Iris pigment epithelial cell (primary cell): ENCODE results near the gene ZNF786.
"Not testable (repeated sequence)": the region's sequence is repeated elsewhere in the genome, so short reads cannot be mapped to it uniquely, and the experiment has no call there.

ENCODE experiments used
- DNase-seq: peaks from one replicate; pipeline ENCODE4 v3.0.0-alpha.2; 2011; ENCODE audit warnings: low read depth

The ZNF786 gene

DNA sequence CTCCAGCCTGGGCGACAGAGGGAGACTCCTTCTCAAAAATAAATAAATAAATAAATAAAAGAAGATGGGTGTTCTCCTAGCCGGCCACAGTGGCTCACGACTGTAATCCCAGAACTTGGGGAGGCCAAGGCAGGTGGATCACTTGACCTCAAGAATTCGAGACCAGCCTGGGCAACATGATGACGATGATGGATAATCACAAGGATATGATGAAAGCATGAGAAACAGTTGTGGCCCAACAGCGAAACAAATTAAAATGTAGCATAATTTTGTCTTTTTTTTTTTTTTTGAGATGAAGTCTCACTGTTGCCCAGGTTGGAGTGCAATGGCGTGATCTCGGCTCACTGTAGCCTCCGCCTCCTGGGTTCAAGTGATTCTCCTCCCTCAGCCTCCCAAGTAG is 12.9 kb downstream of the ZNF786 start:
- no peak for DNase-seq

DNA sequence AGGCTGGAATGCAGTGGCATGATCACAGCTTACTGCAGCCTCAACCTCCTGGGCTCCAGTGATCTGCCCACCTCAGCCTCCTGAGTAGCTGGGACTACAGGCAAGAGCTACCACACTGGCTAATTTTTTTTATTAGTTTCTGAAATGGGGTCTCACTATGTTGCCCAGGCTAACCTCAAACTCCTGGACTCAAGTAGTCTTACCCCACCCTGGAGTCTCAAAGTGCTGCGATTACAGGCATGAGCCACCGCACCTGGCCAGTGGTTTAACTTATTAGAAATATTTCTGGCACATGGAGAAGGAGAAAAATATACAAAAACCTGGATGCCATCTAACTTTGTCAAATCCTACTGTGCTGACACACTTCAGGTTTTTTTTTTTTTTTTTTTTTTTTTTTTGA is 15.2 kb downstream of the ZNF786 start:
- DNase-seq: no peak

DNA sequence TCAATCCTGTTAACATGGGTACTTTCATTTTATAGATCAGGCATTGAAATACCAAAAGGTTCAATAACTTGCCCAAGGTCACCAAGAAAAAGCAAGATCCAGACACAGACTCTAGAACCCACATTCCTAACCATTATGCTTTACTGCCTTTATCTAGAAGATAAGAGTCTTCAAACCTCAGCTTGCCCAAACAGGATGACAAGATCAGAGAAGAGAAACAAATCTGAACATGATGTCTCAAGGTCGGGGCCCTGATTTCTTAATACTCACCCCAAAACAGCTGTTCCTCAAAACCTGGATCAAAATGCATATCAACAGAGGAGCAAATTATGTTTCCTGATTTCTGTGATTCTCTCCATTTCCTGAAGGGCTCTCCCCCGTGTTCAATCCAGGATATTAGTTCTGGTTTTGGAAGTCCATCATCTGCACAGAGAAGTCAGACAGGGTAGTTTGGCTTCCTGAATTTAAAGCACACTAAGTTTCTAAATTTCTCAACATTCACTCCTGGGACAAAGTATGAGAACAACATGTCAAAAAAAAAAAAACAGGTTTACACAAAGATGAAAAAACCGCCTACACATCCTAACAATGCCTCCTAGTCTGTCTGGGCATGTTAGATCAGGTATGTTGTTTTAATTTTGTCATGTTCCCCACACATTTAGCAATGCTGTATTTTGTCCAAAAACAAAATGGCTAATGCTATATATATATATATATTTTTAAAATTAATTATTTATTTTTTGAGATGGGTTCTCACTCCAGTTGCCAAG is 16.2 kb downstream of the ZNF786 start:
- DNase-seq: no peak

DNA sequence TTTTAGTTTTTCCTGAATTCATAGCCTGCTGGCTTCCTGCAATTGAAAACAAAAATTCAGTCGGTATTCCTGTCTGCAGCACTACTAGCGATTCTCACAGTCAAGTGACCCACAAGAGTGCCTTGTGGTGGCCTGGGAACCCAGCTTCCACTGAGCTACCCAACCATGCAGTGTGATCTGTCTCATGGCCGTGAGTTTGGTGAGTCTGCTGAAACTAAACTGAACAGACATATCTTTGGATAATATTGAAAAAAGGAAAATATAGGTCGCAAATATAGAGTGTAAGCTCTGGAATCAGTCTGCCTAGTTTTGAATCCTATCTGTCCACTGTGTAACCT is 18.1 kb downstream of the ZNF786 start:
- DNase-seq: no peak

DNA sequence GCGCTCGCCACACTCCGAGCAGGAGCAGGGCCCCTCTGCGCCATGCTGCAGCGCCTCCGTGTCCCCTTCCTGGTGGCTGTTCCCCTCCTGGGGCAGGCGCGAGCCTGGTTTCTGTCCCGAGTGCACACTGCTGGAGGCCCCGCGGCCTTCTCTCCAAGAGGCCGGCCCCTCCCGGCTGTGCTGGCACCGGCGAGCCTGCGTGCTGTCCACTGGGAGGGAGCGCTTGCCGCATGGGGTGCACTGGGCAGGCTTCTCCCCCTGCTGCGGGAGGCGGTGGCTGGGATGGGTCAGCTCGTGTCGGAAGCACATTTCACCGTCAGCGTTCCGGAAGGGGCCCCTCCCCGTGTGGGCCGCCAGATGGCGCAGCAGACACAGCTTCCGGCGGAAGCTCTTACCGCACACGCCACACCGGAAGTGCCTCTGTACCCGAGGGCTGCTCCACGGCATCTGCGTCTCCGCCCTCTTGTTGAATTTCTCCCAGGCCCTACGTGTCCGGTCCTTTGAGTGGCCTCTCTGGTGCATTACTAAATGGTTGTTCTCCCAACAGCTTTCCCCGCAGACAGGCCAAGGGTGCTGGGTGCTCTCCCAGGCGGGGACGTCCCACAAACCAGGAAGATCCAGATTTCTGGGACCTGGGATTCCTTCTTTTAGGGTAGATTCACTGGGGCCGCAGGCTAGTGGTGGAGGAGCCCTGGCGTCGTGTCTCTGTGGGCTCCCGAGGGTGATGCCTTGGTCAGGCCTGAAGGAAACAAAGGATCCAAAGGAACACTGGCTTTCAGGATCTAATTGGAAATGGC is 18.7 kb downstream of the ZNF786 start:
- no peak for DNase-seq

DNA sequence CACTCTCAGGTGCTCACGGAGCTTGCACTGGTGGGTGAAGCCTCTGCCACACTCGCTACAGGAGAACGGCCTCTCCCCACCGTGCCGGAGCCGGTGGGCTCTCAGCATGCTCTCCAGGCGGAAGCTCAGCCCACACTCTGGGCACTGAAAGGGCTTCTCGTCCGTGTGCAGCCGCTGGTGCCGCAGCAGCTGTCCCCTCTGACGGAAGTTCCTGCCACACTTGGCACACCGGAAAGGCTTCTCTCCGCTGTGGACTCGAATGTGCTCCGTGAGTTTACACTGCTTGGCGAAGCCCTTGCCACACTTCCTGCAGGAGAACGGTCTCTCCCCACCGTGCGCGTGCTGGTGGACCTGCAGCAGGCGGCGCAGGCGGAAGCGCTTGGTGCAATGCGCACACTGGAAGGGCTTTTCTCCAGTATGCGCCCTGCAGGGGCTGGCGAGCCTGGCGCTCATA is 19.3 kb downstream of the ZNF786 start:
- no peak for DNase-seq

DNA sequence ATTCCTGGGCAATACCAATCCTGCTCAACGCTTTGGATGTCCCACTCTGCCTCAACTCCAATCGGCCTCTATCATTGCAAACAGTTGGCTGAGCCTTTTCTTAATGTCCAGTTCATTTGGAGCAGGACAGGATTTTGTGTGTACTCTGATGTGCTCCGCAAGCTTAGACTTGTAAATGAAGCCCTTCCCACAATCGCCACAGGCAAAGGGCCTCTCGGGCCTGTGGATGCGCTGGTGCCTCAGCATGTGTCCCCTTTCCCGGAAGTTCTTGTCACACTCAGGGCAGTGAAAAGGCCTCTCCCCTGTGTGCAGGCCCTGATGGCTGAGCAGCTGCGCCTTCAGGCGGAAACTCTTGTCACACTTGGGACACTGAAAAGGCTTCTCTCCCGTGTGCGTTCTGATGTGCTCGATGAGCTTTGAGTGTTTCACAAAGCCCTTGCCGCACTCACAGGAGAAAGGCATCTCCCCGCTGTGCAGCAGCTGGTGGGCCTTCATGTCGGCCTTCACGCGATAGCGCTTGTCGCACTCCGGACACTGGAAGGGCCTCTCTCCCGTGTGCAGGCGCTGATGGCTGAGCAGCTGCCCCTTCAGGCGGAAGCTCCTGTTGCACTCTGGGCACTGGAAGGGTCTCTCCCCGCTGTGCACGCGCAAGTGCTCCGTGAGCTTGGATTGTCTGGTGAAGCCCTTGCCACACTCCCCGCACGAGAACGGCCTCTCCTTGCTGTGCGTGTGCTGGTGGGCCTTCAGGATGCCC is 20.0 kb downstream of the ZNF786 start:
- no peak for DNase-seq

DNA sequence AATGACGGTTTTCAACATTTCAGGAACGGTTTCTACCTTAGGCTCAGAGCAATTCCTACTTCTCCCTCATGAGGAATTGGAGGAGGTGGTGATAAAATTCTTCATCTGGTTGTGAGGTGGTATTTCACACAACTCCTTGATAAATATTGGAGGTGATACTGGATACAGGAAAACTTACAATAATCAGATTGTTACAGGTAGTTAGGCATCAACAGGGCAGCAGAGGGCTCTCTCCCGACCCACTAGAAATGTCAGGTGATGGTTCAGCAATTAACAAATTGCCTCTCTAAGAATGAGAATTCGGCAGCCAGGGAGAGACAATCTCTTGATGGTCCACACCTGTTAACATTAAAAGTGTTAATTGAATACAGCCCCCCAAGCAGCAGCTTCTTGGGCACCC is 22.6 kb downstream of the ZNF786 start:
- no peak for DNase-seq

DNA sequence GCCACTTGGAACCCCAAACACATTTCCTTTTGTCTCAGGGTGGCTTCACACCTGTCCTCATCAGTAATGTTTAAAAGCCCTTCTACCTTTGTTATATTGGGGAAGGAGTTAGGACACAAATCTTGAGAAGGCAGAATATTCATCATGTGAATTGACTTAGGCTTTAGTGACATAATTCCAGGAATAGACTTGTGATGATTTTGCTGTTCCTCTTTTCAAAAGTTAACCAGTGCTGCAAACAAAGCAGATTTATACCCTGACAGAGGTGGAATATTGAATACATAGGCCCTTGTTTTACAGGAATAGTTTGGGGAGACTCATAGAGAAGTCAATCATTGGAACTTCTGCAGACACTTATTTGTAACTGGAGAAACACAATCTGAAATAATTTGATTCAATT is 27.0 kb downstream of the ZNF786 start:
- no peak for DNase-seq

DNA sequence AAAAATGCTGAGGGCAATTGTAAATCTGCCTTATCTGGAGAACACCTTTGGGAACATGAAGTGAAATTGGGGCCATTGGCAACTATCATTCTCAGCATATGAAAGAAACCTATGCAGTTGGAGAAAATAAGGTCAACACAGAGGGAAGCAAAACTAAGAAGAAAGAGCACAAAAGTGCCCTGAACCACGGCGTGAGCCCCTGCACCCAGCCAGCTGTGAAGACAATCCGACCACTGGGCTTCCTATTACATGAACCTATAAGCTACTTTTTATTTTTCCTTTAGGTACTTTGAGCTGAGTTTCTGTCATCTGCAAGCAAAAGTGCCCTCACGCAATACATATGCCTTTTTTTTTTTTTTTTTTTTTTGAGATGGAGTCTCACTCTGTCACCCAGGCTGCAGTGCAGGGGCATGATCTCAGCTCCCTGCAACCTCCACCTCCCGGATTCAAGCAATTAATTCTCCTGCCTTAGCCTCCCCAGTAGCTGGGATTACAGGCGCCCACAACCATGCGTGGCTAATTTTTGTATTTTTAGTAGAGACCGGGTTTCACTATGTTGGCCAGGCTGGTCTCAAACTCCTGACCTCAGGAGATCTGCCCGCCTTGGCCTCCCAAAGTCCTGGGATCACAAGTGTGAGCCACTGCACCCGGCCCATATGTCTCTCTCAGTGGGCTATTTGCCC is 28.2 kb downstream of the ZNF786 start:
- DNase-seq: not testable (repeated sequence)

DNA sequence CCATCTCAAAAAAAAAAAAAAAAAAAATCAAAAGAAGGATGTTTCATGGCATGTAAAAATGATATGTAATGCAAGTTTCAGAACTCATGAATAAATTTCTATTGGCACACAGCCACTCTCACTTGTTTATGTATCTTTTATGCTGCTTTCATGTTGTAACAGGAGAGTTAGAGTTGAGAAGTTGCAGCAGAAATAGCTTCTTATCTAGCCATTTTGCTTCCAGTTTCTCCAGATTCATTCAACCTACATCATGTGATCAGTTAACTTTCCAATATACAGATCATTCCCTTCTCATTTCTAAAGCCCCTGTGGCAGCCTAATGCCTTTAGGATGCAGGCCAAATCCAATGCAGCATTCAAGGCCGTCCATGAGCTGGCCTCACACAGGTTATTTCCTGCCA is 30.4 kb downstream of the ZNF786 start:
- DNase-seq: peak; percentile 59

DNA sequence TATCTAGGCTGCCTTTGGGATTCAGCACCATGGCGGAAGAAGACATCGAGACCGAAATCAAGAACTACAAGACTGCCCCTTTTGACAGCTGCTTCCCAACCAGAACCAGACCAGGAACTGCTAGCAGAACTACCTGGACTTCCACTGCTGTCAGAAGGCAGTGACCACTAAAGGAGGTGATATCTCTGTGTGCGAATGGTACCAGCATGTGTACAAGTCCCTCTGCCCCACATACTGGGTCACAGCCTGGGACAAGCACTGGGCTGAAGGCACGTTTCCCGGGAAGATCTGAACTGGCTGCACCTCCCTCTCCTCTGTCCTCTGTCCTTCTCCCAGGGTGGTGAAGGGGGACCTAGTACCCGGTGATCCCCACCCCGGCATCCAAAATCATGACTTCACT is 36.6 kb downstream of the ZNF786 start:
- DNase-seq: no peak

DNA sequence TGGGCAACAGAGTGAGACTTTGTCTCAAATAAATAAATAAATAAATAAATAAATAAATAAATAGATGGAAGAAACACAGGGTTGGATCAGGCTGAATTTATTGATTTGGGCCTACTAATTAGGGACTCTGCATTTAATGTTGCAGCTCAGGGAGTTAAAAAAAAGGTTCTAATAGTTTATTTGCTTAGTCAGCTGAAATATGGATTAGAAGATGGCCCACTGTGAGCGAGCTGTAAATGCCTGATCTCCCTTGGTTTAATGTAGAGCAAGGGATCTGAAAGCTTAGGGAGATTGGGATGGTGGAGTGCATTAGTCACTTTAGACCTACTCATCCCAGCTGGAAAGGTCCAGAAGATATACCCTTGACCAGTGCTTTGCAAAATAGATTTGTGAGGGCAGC is 37.1 kb downstream of the ZNF786 start:
- DNase-seq: no peak

DNA sequence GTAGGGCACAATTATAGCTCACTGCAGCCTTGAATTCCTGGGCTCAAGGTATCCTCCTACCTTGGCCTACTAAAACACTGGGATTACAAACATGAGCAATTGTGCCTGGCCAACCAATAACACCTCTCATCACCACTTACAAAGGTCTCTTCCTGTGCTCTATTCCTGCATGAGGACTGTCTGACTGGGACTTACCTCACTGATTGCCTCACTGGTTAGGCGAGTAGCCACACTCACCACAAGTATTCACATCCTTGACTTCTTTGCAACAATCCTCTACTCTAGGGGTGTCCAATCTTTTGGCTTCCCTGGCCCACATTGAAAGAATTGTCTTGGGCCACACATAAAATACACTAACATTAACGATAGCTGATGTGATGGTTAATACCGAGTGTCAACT is 39.6 kb downstream of the ZNF786 start:
- peak; percentile 63 for DNase-seq

DNA sequence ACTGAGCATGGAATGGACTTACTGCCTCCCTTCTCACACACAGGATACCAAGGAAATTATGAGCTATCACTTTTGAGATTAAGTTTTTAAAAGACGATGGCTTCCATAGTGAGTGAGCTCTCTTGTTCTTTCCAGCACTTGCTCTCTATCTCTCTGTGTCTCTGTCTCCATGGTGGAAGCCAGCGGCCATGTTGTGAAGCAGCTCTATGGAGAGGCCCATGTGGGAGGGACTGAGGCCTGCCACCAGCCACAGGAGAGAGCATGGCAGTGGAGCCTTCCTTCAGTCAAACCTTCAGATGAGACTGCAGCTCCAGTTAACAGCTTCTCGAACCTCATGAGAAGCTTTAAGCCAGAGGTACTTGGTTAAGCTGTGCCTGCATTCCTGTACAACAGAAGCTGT is 41.7 kb downstream of the ZNF786 start:
- no peak for DNase-seq

DNA sequence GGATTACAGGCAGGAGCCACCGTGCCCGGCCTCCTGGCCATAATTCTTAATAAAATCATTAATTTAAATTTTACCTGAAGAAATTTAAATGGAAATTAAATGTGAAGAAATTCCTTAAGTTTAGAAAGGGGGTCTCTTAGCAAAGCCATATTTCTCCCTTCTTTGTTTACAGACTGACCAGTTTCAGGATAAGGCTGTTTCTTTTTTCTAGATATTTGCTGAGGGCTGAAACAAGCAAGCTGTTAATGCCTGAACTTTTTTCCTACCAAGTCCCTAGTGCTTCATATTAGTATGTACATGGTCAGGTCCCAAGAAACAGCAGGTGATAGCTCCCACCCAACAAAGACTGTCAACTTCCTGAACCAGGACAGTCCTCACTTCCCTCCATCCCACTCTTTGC is 44.1 kb downstream of the ZNF786 start:
- DNase-seq: no peak

DNA sequence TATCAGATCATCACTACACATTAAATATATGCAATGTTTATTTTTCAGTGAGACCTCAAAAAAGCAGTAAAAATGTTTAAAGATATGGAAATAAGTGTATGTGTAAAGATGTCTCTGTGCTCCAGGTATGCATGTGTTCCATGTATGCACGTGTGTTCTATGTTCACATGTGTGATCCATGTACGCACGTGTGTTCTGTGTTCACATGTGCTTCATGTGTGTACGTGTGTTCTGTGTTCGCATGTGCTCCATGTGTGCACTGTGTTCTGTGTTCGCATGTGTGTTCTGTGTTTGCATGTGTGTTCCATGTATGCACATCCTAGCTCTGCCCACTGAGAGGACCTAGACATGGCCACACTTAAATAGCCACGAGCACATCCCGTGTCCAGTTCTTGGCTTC is 46.6 kb downstream of the ZNF786 start:
- DNase-seq: no peak

DNA sequence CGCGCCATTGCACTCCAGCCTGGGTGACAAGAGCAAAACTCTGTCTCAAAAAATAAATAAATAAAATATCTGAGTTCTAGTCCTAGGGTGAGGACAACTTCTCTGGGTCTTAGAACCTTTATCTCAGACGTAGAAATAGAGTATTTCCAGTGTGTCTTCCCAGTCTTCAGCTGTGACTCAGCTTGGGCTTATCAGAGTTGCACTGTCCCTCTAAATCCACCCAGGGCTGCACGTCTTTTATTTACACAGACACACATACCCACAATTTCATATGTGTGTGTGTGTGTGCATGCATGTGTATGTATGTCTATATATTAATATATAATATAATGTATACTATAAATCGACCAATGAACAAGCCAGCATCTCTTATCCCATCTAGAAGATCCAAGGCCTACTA is 49.2 kb downstream of the ZNF786 start:
- no peak for DNase-seq

DNA sequence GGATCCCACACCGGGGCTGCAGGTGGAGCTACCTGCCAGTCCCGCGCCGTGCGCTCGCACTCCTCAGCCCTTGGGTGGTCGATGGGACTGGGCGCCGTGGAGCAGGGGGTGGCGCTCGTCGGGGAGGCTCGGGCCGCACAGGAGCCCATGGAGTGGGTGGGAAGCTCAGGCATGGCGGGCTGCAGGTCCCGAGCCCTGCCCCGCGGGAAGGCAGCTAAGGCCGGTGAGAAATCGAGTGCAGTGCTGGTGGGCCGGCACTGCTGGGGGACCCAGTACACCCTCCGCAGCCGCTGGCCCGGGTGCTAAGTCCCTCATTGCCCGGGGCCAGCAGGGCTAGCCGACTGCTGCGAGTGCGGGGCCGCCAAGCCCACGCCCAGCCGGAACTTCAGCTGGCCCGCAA is 51.9 kb downstream of the ZNF786 start:
- not testable (repeated sequence) for DNase-seq

DNA sequence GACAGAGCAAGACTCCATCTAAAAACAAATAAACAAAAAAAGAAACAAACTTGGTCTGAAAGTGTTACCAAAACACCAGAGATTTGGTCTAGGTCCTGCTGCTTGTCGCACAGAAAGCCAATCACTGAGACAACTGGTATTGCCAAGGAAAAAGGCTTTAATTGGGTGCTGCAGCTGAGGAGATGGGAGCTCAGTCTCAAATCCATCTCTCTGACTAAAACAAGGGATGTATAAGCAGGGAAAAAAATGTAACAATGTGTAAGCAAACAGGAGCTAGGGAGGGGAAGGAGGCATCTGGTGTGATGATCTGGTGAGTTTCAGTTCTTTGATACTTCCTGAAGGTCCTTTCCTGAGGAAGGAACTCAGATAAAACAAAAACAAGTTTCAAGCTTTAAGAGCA is 53.8 kb downstream of the ZNF786 start:
- DNase-seq: no peak

DNA sequence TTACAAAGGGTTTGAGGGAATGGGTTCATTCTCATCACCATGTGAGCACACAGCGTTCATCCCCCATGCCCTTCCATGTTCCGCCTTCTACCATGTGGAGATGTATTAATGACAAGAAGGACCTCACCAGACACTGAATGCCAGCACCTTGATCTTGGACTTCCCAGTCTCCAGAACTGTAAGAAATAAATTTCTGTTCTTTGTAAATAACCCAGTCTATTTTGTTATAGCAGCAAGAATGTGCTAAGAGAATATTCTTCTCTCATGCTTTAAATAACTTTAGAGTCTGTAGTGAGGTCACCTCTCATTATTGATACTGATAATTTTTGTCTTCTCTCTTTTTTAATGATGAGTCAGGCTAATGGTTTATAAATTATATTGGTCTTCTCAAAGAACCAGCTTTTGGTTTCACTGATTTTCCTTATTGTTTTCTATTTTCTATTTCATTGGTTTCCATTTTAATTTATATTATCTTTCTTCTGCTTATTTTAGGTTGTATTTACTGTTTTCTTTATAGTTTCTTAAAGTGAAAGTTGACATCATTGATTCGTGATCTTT is 59.1 kb downstream of the ZNF786 start:
- DNase-seq: no peak

DNA sequence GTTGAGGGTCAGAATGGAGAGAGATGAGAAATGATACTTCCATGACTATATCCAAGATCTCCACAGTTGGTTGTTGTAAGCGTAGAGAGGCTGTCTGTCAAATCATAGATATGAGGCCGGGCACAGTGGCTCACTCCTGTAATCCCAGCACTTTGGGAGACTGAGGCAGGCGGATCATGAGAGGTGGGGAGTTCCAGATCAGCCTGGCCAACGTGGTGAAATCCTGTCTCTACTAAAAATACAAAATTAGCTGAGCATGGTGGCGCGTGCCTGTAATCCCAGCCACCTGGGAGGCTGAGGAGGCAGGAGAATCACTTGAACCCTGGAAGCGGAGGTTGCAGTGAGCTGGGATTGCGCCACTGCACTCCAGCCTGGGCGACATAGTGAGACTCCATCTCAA is 60.1 kb downstream of the ZNF786 start:
- not testable (repeated sequence) for DNase-seq
